GM19324 (cell line): ENCODE measurements around the gene BANP.
"Not testable (repeated sequence)": the region's sequence is repeated elsewhere in the genome, so short reads cannot be mapped to it uniquely, and the experiment has no call there.

Experiments used
- ATAC-seq: cut with Tn5 transposase; IDR thresholded peaks from one replicate; pipeline ENCODE4 v1.9.1; 2021; ENCODE audit warnings: mild to moderate bottlenecking, moderate library complexity; ENCODE audit not compliant: unreplicated experiment, low FRiP score

BANP gene

DNA sequence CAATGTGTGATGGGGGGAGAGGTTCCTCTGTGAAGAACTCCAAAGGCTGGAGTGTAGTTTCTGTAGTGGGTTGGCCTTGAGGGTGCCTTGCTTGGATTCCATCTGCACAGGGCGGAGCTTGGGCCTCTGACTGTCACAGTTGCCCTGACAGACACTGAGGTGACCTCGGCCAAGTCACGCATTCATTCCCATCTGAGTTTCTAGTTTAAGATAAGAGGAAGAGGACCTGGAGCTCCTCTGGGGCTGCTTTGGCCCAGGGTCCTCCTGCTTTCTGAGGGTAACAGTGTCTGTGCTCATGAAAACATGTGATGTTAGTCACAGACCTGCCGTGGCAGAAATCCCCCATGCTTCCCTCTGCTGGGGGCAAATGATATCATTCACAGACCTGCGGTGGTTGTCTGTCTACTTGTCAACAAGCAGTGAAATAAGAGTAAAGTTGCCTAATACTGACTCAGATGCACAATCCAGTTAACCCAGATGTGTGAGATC is 35.2 kb downstream of the BANP start:
- ATAC-seq: not testable (repeated sequence)

DNA sequence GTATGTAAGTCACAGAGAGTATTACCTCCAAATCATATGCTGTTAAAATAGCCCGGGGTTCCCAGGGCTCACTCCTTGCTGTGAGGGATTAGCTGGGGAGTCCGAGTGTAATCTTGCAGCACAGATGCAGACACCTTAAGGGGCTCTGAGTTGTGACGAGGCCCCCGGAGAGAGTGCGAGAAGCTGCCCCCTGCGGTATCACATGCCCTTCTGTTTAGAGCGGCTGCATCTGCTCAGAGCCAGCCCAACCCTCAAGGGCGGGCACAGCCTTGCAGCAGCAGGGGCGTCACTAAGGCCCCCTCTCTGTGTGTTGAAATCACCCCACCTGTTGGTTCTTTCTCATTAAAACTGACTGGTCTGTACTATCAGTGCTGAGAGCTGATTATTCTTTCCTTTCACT is 37.4 kb downstream of the BANP start:
- not testable (repeated sequence) for ATAC-seq

DNA sequence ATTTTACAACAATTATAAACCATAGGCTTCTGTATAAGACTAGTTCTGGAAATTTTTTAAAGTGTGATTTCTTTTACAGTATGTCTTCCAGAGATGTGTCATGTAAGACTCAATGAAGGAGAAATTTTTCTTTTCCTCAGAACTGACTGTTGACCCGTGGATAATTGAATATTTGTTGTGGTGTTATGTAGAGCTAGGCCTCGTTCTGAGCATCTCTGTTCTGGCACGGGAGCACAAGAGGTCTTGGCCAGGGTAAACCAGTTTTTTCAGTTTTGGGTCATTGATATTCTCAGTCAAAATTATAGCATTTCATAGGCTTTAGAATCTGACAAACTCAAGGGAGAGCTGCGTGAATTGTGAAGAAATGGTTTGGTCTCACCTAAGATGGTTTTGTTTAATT is 39.0 kb downstream of the BANP start:
- not testable (repeated sequence) for ATAC-seq

DNA sequence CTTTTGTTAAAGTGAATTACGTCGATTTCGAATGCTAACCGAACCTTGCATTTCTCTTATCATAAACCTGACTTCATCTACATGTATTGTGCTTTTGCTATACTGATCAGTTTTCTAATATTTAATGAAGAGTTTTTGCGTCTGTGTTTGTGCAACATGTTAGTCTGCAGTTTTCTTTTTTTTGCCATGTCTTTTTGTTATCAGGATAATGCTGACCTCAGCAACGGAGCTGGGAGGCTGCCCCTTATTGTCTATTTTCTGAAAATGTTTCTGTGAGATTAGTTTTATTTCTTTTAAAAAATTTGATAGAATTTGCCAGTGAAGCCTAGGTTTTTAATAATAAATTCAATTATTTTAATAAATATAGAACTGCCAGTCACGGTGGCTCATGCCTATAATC is 40.9 kb downstream of the BANP start:
- ATAC-seq: not testable (repeated sequence)

DNA sequence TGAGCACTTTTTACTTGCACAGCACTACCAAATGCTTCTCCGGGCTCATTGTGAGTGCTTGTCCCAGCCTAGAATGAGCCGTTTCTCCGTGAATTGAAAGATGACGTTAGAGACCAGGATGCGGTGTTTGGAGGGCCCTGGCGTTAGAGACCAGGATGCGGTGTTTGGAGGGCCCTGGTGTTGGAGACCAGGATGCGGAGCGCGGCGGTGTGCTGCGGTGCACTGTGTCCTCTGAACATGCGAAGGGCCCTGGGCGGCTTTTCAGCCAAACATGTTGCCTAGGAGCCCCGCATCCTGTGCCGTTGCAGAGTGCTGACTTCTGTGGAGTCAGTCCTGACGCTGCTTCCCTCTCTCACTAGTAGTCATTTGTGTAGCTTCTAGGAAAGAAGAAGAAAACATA is 42.7 kb downstream of the BANP start:
- no peak for ATAC-seq

DNA sequence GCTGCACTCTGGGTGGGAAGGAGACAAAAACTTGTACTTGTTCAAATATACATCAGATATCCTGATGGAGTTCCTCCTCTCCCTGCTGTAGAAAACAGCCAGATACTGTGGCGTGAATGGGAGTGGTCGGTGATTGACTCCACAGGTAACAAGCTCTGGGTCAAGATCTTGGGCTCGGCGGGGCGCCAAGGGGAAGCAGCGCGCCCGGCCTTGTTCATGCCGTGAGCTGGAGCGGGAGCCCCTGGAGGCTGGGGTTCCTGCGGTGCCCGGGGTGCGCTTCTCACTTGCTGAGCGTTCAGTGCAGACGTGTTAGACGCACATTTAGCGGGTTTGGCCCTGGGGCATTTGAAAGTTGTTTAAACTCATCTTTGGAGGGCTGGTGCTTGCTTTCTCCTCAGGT is 44.4 kb downstream of the BANP start:
- no peak for ATAC-seq

DNA sequence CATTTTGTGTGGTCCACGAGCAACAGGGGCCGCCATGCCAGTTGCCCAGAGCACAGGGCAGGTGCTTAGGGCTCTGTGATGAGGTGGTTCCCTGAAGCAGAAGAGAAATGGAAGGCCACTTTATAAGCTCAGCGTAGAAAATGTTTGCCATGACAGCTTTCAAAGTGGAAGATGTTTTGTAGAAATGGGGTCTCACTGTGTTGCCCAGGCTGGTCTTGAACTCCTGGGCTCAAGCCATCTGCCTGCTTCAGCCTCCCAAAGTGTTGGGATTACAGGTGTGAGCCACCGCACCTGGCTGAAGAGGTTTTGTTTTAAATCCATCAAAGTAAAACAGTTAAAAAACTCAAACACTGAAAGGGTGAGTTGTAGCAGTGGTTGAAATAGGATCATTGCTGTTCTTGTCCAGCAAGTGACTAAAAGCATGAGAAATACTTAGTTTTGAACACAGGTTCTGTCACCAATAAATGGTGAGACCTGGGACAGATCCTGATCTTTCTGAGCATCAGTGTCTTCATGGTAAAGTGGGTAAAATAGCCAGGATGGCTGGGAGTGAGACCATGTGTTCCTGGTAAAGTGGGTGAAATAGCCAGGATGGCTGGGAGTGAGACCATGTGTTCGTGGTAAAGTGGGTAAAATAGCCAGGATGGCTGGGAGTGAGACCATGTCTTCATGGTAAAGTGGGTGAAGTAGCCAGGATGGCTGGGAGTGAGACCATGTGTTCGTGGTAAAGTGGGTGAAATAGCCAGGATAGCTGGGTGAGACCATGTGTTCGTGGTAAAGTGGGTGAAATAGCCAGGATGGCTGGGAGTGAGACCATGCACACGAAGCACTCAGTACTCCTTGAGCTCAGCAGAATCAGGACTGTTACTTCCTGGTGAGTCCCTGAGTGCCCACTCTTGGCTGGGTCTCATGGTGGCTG is 46.0 kb downstream of the BANP start:
- ATAC-seq: no peak

DNA sequence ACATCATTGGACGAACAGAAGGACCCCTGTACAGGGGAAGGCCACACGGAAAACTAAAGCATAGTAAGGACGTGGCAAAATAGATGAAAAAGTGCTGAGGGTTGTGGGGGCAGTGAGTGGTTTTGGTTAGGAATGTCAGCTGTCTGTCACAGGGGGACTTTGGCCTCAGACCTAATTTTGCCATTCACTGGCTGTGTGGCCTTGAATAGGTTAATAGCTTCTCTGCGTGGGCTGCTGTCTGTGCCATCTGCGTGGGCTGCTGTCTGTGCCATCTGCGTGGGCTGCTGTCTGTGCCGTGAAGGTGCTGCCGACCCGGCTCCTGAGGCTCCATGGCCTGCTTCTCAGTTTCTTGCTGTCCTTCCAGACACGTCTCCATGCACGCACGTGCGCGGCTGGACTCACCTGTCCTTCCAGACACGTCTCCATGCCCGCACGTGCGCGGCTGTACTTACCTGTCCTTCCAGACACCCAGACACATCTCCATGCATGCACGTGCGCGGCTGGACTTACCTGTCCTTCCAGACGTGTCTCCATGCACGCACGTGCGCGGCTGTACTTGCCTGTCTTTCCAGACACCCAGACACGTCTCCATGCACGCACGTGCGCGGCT is 47.1 kb downstream of the BANP start:
- ATAC-seq: not testable (repeated sequence)

DNA sequence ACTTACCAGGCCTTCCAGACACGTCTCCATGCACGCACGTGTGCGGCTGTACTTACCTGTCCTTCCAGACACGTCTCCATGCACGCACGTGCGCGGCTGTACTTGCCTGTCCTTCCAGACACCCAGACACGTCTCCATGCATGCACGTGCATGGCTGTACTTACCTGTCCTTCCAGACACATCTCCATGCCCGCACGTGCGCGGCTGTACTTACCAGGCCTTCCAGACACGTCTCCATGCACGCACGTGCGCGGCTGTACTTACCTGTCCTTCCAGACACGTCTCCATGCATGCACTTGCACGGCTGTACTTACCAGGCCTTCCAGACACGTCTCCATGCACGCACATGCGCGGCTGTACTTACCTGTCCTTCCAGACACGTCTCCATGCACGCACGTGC is 47.8 kb downstream of the BANP start:
- ATAC-seq: not testable (repeated sequence)

DNA sequence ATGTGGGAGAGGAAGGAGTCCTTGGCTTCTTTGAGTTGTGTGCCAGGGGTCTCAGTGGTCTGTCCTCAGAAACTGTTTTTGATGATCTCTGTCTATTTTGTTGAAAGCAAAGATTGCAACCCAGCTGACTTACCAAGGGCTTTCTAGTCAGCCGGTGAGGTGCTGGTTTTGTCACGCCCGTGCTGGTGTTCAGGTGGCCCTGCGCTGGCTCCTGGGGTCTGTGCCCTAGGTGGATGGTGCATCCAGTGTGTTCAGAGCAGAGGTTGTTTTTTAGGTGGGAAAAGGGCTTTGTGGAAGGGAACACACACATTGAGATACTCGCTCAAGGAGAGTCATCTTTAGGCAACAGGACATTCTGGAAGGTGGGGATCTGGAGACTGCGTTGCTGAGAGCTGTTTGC is 51.0 kb downstream of the BANP start:
- ATAC-seq: no peak

DNA sequence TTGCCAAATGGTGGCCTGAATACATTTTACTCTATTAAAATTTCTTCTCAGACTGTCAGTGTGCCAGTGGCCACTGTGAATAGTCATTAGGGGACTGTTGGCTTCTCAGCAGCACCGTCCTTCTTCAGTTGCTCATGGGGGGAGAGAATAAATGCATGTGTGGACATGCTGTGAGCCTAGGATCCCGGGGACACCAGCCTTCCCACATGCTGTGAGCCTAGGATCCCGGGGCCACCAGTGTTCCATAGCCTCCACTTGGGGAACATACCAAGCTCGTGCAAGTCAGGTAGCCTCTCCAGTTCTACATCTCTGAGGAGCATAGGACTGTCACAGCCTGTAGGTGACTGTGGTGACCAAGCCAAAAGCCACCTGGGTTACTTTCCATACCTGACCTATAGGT is 51.5 kb downstream of the BANP start:
- ATAC-seq: no peak

DNA sequence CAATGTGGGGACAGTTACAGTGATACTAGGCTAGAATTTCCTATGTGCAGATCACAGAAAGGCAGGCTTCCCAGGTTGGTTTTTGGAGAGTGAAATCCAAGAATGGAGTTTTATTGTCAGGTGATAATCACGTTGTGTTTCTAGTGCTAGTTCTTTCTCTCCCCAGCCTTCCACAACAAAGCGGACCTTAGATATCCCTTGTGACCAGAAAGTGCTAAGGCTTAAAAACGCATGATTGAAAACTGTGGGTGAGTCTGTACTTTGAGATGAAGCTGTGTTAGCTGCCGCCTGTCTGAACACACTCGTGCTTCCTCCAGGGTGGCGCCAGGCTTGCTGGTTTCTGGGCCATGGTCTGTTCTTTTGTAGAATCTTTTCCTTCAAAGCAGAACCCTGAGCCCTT is 52.1 kb downstream of the BANP start:
- no peak for ATAC-seq

DNA sequence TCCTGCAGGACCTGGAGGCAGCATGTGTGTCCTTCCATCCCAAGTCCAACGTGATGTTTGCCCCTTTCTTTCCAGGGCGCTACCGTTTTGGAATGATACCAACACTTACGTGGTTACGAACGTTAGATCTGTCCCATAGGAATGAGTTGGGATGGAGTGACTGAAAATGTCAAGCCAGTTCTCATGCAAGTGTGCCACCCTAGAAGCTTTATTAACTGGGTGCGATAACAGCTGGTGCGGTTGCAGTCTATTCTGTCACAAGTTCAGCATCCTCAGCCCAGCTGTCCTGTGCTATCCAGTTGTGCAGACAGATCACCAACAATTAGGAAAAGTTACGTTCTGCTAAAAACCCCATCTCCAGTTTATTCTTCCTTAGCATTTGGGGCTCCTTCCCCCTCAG is 52.5 kb downstream of the BANP start:
- no peak for ATAC-seq

DNA sequence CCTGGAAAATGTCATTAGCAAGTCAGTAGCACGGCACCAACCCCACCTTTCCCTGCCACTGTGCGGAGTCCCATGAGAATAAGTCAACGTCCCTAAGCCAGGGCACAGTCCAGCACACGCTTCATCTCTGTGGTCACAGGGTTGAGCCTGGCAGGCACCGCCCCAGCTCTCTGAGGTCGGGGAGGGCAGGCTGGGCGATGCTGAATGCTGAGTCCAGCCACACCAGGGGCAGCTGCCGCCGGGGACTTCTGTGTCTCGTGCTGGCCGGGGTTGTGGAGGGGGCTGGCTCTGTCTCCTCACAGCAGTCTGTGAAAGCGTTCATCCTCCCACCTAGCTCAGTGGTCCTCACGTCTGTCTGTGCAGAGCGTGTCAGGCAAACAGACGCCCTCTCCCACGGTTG is 53.2 kb downstream of the BANP start:
- ATAC-seq: no peak

DNA sequence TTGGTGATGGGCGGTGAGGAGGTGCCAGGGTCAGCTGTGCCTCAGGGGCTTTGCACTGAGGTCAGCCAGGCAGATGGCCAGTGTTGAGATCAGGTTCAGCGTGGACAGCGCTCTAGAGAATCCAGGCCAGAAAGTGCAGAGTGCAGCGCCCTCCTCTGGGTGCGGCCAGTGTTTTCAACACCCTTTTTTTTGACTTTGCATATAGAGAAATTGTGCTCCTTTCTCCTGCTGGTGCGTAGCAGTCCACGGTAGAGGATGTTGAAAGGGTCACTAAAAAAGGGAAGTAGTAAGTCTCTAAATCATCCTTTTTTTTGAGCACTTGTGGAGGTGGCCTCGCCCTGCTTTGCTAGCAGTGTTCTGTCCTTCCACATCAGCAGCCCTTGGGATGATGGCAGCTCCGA is 53.9 kb downstream of the BANP start:
- ATAC-seq: no peak

DNA sequence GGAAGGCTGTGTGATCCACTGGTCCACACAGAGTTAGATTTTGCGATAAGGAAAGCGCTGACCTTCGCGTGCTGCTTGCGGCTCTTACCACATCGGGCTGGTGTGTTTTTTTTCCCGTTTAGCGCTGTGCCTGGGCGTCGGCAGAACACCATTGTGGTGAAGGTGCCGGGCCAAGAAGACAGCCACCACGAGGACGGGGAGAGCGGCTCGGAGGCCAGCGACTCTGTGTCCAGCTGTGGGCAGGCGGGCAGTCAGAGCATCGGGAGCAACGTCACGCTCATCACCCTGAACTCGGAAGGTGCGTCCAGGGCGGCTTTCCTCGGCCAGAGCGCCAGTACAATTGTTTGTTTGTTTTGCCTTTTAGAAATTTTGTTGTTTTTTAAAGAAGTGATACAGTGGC is 54.7 kb downstream of the BANP start:
- no peak for ATAC-seq

DNA sequence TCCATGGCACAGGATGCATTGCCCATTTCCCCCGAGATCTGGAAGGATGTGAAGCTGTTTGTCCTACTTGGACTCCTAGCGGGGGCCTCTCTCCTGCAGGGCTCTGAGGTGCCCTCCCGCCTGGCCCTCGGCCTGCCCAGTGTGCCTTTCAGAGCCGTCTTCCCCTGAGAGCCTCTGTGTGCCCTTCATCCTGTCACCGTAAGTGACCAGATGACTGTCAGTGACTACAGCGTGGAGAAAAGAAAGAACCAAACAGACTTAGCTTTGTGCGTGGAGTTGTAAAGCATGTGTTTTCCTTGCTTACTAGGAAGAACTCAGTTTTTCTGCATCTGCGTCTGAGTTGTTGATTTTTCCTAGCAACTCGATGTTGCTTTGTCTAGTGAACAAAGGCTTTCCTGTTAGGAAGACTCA is 56.1 kb downstream of the BANP start:
- ATAC-seq: no peak

DNA sequence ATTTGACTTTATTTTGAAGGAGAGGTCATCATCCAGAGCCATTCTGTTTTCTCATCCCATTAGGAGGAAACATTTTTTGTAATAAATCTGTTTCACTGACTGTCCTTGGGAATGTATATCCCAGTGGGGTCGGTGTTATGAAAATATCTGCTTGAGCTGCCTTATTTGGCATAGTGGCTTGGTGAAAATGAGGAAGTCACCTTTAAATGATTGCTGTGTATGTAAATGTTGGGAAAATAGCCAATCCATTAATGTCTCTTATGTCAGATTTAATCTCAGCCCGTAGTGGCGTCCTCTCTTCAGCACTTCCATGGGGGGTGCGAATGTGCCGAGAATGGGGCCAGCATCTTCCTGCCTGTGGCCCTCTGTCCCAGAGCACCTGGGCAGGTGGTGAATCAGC is 57.6 kb downstream of the BANP start:
- ATAC-seq: no peak

DNA sequence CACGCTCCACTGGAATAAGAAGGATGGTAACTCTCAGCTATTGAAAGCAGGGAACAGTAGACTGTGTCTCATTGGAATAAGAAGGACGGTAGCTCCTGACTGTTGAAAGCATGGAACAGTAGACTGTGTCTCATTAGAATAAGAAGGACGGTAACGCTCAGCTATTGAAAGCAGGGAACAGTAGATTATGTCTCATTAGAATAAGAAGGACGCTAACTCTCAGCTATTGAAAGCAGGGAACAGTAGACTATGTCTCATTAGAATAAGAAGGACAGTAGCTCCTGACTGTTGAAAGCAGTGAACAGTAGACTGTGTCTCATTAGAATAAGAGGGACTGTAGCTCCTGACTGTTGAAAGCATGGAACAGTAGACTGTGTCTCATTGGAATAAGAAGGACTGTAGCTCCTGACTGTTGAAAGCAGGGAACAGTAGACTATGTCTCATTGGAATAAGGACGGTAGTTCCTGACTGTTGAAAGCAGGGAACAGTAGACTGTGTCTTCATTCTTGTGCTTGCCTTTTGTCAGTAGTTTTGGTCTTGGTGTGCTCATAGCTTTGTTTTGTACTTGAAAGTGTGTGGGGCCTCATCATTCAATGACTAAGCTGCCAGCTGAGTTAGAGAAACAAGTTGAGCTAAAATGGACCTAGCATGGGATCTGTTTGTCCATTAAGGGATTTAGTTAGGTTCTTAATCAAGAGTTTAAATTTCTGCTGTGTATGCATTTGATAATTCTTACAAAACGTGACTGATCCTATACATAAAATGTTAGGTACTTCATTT is 58.5 kb downstream of the BANP start:
- ATAC-seq: no peak

DNA sequence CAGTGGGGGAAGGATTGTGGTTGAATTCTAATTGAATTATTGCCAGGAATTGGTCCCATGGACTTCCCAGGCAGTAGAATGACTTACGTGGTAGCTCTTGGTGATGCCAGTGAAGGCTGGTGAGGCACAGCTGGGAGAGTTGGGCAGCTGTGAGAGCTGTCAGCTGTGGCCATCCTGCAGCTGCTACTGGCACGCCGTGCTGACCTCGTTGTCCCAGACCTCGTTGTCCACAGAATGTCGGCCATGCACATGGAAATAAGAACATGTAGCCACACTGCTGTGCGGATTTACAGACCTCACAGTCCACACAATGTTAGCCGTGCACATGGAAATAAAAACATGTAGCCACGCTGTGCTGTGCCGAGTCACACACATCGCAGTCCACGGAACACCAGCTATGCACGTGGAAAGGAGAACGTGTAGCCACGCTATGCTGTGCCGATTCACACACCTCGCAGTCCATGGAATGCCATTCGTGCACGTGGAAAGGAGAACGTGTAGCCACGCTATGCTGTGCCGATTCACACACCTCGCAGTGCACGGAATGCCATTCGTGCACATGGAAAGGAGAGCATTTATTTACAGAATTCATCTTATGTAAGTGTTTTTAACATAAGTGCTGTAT is 59.2 kb downstream of the BANP start:
- no peak for ATAC-seq
